ENCODE results near the gene TAMALIN.

DNA sequence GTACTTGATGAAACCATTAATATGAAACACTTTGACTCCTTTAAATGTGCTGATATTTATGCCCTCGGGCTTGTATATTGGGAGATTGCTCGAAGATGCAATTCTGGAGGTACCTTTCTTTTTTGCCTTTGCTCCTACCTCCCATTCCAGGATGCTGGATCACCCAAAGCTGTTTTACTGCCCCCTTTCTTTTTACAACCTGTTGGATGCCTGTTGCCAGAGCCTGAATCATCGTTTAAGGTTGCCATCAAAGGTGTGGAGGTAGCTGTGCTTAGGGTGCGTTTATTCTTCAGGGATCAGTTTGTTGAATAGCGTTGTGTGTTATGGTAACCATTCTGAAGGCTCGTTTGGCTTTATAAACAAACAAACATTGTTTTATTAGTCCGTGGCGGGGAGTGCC is 19.9 kb upstream of the TAMALIN start:
- TF ChIP-seq, protein P1, sequence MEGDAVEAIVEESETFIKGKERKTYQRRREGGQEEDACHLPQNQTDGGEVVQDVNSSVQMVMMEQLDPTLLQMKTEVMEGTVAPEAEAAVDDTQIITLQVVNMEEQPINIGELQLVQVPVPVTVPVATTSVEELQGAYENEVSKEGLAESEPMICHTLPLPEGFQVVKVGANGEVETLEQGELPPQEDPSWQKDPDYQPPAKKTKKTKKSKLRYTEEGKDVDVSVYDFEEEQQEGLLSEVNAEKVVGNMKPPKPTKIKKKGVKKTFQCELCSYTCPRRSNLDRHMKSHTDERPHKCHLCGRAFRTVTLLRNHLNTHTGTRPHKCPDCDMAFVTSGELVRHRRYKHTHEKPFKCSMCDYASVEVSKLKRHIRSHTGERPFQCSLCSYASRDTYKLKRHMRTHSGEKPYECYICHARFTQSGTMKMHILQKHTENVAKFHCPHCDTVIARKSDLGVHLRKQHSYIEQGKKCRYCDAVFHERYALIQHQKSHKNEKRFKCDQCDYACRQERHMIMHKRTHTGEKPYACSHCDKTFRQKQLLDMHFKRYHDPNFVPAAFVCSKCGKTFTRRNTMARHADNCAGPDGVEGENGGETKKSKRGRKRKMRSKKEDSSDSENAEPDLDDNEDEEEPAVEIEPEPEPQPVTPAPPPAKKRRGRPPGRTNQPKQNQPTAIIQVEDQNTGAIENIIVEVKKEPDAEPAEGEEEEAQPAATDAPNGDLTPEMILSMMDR (IDR thresholded peaks at IDR 0.05; ENCODE audit: poor library complexity, severe bottlenecking), result no peak
- no peak for TF ChIP-seq EP300 (conservative IDR thresholded peaks at IDR 0.05; ENCODE audit: poor library complexity, severe bottlenecking)

All from neural cell (in vitro differentiated cells).